ENCODE results near the gene PMM2. TPM values are rescaled to one million over a fixed set of nuclear protein-coding genes. Genes with fewer than 3 reads are reported as not detected.
A peak's percentile ranks its signal among the peaks of the same experiment; 100 is the strongest.

Gene PMM2
- total and polyA plus RNA-seq, 9 of the 15 experiments (the other 6 are each of a cell fraction or from before 2014, with no cell fraction given), result 5.6 to 42.7 (median 25.9) TPM

- CTCF ChIA-PET (ENCODE audit: low intra/inter-chr PET ratio), result no interaction called here
- TF ChIP-seq RBM25 (IDR thresholded peaks at IDR 0.05; ENCODE audit: low read depth, low read length, severe bottlenecking) (peak; percentile 81), SMARCA5 (IDR thresholded peaks at IDR 0.05) (0 out of 2 replicates have a peak, but pooled peaks have one; percentile 72), BCOR (IDR thresholded peaks at IDR 0.05) (peak; percentile 95), MIER1 (IDR thresholded peaks at IDR 0.05; ENCODE audit: low read depth) (no peak), MAZ (CRISPR knock-in tag; conservative IDR thresholded peaks at IDR 0.05 in 1 of 2, IDR thresholded peaks at IDR 0.05 in 1 of 2) (peak in 1 of 2 experiments; percentile 58; a peak in 1 of 4 replicates), ADNP (tag; IDR thresholded peaks at IDR 0.05) (peak; percentile 74), MTA3 (IDR thresholded peaks at IDR 0.05; ENCODE audit: borderline replicate concordance) (no peak), FOXO4 (CRISPR knock-in tag; IDR thresholded peaks at IDR 0.05) (no peak), TFAP4 (CRISPR knock-in tag; IDR thresholded peaks at IDR 0.05; ENCODE audit: borderline replicate concordance) (0 out of 2 replicates have a peak, but pooled peaks have one; percentile 15), BRD4 (IDR thresholded peaks at IDR 0.05) (no peak), CHD4 (IDR thresholded peaks at IDR 0.05; ENCODE audit: insufficient read depth, insufficient replicate concordance, low read depth, low read length, poor library complexity, severe bottlenecking) (peak; percentile 56), KDM1A (IDR thresholded peaks at IDR 0.05) (peak; percentile 50 to 82), POLR2AphosphoS5 (IDR thresholded peaks at IDR 0.05; ENCODE audit: control insufficient read depth, insufficient read depth, low read depth, low read length) (no peak; the same call in 1 of the 2 replicates), RBM22 (IDR thresholded peaks at IDR 0.05; ENCODE audit: low read depth, low read length, poor library complexity, severe bottlenecking) (peak; percentile 76), POLR2G (IDR thresholded peaks at IDR 0.05; ENCODE audit: low read depth, low read length) (peak; percentile 71), PHF20 (IDR thresholded peaks at IDR 0.05; ENCODE audit: partially characterized antibody) (peak; percentile 31), GATAD2A (IDR thresholded peaks at IDR 0.05) (no peak), KHSRP (IDR thresholded peaks at IDR 0.05) (no peak)
- TF ChIP-seq, protein P1, sequence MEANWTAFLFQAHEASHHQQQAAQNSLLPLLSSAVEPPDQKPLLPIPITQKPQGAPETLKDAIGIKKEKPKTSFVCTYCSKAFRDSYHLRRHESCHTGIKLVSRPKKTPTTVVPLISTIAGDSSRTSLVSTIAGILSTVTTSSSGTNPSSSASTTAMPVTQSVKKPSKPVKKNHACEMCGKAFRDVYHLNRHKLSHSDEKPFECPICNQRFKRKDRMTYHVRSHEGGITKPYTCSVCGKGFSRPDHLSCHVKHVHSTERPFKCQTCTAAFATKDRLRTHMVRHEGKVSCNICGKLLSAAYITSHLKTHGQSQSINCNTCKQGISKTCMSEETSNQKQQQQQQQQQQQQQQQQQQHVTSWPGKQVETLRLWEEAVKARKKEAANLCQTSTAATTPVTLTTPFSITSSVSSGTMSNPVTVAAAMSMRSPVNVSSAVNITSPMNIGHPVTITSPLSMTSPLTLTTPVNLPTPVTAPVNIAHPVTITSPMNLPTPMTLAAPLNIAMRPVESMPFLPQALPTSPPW (CRISPR knock-in tag; IDR thresholded peaks at IDR 0.05), result 0 out of 2 replicates have a peak, but pooled peaks have one; percentile 13
Observed at GRCh38 chr16:8861563-8862308, 64.1 kb downstream of the PMM2 start.

More at GRCh38 chr16:8861563-8862308, 64.1 kb downstream of the PMM2 start:
- POLR2A ChIA-PET, result interaction anchor here (0.7 to 2.4 kb wide), 4 partner anchors 9 to 119 kb away, joined by 3 to 5 read pairs (median 3); no protein-coding TSS in a partner anchor
- in situ Hi-C loops (cut with MboI) (no loop called here), intact Hi-C loops (cut with micrococcal nuclease) (no loop called here)
- BruUV-seq (replicated peaks), result no TSS peak
- WGBS (ENCODE audit: insufficient coverage, low coverage, missing lambda C conversion rate), result 58% methylated on average over 13 of the region's 14 CpGs
- Histone ChIP-seq H3K9me3 (replicated peaks; ENCODE audit: control insufficient read depth, insufficient read depth, low read depth, low read length) (no peaks in the 10 kb centered on the region), H3K4me3 (no peak overlapping the region), H4K20me1 (replicated peaks; ENCODE audit: control insufficient read depth, insufficient read depth, low read length) (peaks cover 43% of the 10 kb centered on the region), H3K4me2 (ENCODE audit: insufficient read depth, low read length) (no peak overlapping the region; the same call in 1 of the 2 replicates), H2AFZ (ENCODE audit: low read depth, low read length) (no peak overlapping the region), H3K4me1 (replicated peaks in 1 of 2; ENCODE audit: control insufficient read depth in 2 of 2, insufficient read depth in 2 of 2, low read length in 2 of 2) (peaks cover 37 to 64% of the 10 kb centered on the region in 2 experiments), H3K36me3 (ENCODE audit: control insufficient read depth, insufficient read depth, low read length) (peaks cover 38% of the 10 kb centered on the region; the same call in 1 of the 3 replicates), H3K79me2 (ENCODE audit: control insufficient read depth, insufficient read depth, low read length) (peaks cover 73% of the 10 kb centered on the region), H3K9me1 (ENCODE audit: control insufficient read depth, insufficient read depth, low read length) (peaks cover 19% of the 10 kb centered on the region), H3K9ac (ENCODE audit: insufficient read depth in 1 of 2, low read depth in 2 of 2, low read length in 2 of 2) (peak overlapping the region in 1 of 2 experiments; percentile 45; a peak in 2 of 4 replicates), H3K27ac (ENCODE audit: extremely low read depth, low read depth, low read length) (no peak overlapping the region), H3K27me3 (ENCODE audit: control insufficient read depth in 2 of 2, insufficient read depth in 2 of 2, low read length in 2 of 2) (no peaks in the 10 kb centered on the region)
- ATAC-seq (peak; percentile 33), FAIRE-seq (no peak), DNase-seq (ENCODE audit: extremely low read depth in 1 of 4, low spot score in 3 of 4) (peak in 2 of 4 experiments; percentile 52 to 63)

Data from K562 (cell line).